Measurements from ENCODE around the gene PAPPA2.

The PAPPA2 gene

GRCh38 chr1:176696109-176696508, 233.1 kb downstream of the PAPPA2 start:
- H3K4me3 ChIP-seq (ENCODE audit: low read length) = no peak overlapping the region
- no peak for TF ChIP-seq CTCF (IDR thresholded peaks at IDR 0.05; ENCODE audit: insufficient read depth, low read depth, low read length, missing control alignments)
- DNase-seq (ENCODE audit: low read depth) = peak; percentile 85

- H3K4me3 ChIP-seq (ENCODE audit: low read length) = no peak overlapping the region
- no peak for TF ChIP-seq CTCF (IDR thresholded peaks at IDR 0.05; ENCODE audit: insufficient read depth, low read depth, low read length, missing control alignments)
- DNase-seq (ENCODE audit: low read depth) = no peak
These were observed 233.7 kb downstream of the PAPPA2 start for GRCh38 chr1:176696689-176697088.

GRCh38 chr1:176699821-176700220, 236.8 kb downstream of the PAPPA2 start:
- DNase-seq (ENCODE audit: low read depth) = no peak
- H3K4me3 ChIP-seq (ENCODE audit: low read length) = no peak overlapping the region
- TF ChIP-seq CTCF (IDR thresholded peaks at IDR 0.05; ENCODE audit: insufficient read depth, low read depth, low read length, missing control alignments) = no peak

- no peak overlapping the region for H3K4me3 ChIP-seq (ENCODE audit: low read length)
- no peak for TF ChIP-seq CTCF (IDR thresholded peaks at IDR 0.05; ENCODE audit: insufficient read depth, low read depth, low read length, missing control alignments)
- no peak for DNase-seq (ENCODE audit: low read depth)
These were observed 238.3 kb downstream of the PAPPA2 start for GRCh38 chr1:176701151-176701866.

- H3K4me3 ChIP-seq (ENCODE audit: low read length) = no peak overlapping the region
- no peak for DNase-seq (ENCODE audit: low read depth)
- TF ChIP-seq CTCF (IDR thresholded peaks at IDR 0.05; ENCODE audit: insufficient read depth, low read depth, low read length, missing control alignments) = no peak
These were observed 239.9 kb downstream of the PAPPA2 start for GRCh38 chr1:176702901-176703300.

- no peak for DNase-seq (ENCODE audit: low read depth)
- TF ChIP-seq CTCF (IDR thresholded peaks at IDR 0.05; ENCODE audit: insufficient read depth, low read depth, low read length, missing control alignments) = no peak
- H3K4me3 ChIP-seq (ENCODE audit: low read length) = no peak overlapping the region
These were observed 242.6 kb downstream of the PAPPA2 start for GRCh38 chr1:176705585-176705984.

Measured in epithelial cell of esophagus (primary cell).